GM21619 (cell line): ENCODE measurements around the gene SERAC1.
"Not testable (repeated sequence)": the region's sequence is repeated elsewhere in the genome, so short reads cannot be mapped to it uniquely, and the experiment has no call there.

ENCODE experiments used
- ATAC-seq: cut with Tn5 transposase; IDR thresholded peaks from one replicate; pipeline ENCODE4 v1.9.1; 2021; ENCODE audit not compliant: unreplicated experiment

Gene SERAC1

DNA sequence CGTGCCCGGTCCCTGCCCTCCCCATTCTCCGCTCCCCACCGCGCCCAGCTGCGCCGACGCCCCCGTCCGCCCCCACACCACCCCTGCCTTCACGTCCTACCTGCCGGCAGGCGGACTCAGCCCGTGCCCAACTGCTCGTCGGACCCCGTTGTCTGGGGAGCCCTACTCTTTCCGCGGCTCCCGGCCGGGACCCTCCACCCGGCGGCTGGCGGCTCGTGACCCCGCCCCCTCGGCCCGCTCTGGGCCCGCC, at the start of gene SERAC1:
SERAC1 (minus strand) TSS at position 223 of the 250 bp plus-strand sequence. CDS start 9,899 bp downstream, outside the sequence.
- no peak for ATAC-seq

DNA sequence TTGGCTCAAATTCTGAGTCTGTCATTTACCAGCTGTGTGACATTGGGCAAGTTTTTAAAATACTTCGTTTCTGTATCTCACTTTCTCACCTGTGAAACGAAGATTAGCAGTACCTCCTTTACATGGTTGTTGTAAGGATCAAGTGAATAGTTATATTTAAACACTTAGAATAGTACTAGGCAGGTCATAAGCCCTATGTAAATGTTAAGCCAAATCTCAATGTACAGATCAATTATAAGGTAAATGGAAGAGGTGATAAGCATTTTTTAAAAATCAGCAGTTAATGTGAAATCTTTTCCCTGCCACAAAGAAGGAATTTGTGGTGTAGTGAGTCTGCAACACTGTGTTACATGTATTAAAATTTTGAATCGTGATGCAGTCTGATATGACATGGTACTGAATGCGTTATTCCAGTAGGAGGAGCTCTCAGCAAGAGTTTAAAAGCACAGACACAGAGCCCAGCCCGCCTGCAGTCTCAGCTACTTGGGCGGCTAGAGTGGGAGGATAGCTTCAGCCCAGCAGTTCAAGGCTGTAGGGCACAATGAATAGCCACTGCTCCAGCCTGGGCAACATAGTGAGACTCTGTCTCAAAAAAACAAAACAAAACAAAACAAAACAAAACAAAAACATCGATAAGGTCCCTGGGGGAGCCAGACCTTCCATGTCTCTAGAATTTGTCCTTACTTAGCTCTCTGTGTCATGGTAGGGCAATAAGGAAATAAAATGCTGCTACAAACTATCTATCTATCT, 46.0 kb upstream of the SERAC1 start:
- peak; percentile 93 for ATAC-seq

GRCh38 chr6:158211273-158212055, 43.4 kb upstream of the SERAC1 start:
- ATAC-seq, result no peak

DNA sequence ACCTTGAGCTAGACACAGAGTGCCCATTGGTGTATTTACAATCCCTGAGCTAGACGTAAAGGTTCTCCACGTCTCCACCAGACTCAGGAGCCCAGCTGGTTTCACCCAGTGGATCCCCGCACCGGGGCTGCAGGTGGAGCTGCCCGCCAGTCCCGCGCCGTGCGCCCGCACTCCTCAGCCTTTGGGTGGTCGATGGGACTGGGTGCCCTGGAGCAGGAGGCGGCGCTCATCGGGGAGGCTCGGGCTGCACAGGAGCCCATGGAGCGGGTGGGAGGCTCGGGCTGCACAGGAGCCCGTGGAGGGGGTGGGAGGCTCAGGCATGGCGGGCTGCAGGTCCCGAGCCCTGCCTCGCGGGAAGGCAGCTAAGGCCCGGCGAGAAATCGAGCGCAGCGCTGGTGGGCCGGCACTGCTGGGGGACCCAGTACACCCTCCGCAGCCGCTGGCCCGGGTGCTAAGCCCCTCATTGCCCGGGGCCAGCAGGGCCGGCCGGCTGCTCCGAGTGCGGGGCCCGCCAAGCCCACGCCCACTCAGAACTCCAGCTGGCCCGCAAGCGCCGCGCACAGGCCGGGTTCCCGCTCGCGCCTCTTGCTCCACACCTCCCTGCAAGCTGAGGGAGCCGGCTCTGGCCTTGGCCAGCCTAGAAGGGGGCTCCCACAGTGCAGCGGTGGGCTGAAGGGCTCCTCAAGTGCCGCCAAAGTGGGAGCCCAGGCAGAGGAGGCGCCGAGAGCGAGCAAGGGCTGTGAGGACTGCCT, 41.7 kb upstream of the SERAC1 start:
- not testable (repeated sequence) for ATAC-seq

DNA sequence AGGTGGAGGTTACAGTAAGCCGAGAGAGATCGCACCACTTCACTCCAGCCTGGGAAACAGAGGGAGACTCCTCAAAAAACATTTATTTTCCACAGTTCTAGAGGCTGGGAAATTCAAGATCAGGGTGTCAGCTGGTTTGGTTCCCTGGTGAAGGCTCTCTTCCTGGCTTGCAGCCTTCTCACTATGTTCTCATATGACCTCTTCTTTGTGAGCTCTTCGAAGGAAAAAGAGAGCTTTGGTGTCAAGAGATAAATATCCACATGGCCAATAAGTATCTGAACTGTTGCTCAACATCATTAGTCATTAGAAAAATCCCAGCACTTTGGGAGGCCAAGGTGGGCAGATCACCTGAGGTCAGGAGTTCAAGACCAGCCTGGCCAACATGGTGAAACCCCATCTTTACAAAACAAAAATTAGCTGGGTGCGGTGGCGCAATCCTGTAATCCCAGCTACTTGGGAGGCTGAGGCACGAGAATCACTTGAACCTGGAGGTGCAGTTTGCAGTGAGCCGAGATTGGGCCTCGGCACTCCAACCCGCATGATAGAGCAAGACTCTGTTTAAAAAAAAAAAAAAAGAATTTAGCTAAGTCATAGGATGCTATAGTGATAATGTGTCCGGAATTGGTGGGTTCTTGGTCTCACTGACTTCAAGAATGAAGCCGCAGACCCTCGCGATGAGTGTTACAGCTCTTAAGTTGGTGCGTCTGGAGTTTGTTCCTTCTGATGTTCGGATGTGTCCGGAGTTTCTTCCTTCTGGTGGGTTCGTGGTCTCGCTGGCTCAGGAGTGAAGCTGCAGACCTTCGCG, 40.4 kb upstream of the SERAC1 start:
- ATAC-seq, result not testable (repeated sequence)

DNA sequence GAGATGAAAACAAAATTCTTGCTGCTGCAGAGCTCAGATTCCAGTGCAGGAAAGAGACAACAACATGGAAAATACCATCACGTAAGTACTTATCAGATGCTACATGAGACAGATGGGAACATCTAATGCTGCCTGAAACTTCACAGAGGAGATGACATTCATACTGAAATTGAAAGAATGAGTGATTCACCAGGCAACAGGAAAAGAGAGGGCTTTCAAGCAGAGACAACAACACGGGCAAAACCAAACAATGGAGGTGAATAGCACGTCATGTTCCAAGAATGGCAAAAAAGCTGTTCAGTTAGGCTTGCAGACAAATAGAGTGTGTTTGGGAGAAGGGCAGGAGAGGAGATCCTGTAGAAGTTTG, 39.3 kb upstream of the SERAC1 start:
- ATAC-seq, result peak; percentile 97

DNA sequence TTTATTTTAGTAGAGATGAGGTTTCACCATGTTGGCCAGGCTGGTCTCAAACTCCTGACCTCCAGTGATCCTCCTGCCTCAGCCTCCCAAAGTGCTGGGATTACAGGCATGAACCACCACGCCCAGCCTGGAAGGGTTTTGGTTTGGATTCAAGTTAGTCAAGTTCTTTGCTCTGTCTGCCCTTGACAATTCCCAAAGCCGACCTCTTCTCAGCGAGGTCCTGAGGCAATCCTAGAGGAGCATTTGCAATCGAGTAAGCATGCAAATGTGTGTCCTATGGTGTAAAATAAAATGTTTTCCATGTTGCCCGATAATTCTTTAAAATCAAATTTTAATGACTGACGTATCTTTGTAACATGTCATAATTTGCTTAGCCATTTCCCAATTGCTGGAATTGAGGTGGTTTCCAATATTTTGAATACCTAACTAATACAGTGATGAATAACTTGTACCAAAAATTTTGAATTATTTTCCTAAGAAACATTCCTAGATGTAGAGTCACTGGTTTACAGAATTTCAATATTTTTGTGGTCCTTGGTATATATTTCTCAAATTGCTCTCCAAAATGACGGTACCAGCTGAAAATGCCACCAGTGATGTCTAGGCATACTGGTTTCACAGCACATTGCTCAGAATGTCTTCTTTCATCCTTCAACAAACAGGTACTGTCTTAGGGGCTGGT, 38.8 kb upstream of the SERAC1 start:
- no peak for ATAC-seq

DNA sequence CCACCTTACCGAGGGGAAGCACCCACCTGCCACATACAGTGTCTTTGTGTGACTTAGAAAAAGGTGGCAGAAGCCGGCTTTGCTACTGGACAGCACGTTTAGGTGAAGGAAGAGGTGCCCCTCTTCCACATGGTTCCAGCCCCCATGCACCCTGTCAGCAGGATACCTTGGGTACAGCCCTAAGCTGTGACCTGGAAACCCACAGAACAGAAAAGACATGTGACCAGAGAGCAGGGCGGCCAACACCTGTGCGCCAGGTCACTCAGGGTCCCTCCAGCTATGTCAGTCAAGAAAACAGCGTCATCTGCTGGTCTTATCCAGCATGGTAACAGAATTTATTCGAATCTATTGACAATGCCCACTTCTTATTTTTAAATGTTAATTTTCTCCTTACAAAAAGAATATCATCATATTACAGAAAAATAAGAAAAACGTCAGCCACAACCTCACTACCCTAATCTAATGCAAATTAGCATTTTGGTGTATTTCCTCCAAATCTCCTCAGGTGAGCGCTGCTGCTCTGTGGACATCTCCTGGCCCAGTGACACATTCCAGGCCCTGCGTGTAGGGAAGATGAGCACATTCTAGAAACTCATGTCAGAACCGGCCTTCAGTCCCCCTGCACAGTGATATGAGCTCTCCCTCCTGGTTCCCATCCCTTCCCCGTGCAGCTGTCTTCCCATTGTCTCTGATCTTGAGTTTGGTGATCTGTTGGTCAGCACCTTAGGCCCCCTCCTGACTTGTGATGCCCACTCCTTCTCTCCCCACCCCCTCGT, 37.3 kb upstream of the SERAC1 start:
- no peak for ATAC-seq

DNA sequence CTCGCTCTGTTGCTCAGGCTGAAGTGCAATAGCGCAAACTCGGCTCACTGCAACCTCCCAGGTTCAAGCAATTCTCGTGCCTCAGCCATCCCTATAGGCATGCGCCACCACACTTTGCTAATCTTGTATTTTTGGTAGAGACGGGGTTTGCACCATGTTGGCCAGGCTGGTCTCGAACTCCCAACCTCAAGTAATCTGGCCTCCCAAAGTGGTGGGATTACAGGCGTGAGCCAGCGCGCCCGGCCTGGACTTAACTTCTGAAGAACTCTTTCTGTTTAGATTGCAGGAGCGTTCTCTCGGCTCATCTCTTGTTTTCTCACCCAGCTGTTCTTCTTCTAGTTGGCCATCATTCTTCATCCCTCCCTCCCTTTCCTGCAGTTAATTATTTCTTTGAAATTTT, 30.4 kb upstream of the SERAC1 start:
- no peak for ATAC-seq

DNA sequence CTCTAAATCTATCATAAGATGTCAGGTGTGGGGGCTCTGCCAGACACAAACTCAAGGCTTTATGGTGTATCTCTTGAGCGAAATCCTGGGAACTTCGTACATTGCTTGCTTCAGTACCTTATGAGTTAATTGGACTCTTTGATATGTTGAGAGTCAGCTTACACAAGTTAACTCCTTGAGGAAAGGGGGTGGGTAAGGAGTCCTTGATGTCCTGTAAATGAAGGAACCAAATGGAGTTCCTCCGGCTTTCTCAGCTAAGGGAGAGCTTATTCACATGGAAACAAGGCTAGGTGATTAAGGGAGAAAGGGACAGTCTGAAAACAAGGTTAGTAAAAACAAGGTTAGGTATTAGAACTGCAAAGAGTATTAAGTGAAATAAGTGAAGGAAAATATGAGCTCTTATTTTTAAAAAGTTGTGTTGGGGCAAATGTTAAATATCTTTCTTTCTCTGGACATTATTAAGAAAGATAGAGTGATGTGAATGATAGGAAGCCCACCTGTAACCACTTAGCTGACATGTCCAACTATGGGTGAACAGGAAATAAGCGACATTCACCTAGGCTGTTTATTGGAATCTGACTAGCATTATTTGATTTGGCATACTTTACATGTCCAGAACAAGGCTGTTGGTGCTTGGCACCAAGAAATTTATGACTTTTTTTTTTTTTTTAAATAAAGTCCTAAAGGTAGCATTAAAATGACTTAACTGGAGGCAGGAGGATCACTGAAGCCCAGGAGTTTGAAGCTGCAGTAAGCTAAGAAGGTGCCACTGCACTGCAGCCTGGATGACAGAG, 26.6 kb upstream of the SERAC1 start:
- ATAC-seq, result no peak

- ATAC-seq, result no peak
Measured at GRCh38 chr6:158191761-158192160, 23.7 kb upstream of the SERAC1 start.

DNA sequence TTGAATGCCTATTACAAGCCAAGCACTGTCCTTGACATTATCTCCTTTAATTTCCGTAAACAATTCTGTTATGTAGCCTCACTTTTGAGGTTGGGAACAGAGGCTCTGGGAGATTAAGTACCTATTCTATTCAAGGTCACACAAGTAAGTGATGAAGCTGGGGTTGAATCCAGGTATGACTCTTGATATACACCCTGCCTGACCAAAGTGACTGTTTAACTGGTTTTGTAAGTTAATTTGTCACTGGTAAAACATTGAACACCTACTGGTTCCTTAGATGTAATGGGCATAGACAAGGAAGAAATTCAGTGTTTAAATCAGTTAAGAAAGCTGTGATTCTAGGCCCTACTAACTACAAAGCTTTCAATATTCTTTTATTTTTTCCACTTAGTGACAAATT, 23.0 kb upstream of the SERAC1 start:
- no peak for ATAC-seq

DNA sequence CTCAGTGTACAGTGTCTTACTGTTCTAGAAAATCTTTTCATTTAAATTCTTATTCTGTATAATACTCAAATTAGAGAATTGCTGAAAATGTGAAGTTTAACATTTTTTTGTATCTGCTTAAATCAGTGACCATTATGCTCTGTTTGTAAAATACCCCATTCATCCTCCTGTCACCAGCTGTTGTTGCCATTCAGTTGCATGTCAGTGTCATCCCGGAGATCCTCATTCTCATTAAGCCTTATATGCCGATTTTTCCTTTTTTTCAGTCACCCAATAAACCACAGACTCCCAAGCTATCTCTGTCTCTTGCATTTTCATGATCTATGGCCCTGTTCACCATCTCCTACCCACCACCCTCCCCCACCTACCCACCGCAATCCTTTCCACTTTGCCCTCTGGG, 20.5 kb upstream of the SERAC1 start:
- no peak for ATAC-seq

DNA sequence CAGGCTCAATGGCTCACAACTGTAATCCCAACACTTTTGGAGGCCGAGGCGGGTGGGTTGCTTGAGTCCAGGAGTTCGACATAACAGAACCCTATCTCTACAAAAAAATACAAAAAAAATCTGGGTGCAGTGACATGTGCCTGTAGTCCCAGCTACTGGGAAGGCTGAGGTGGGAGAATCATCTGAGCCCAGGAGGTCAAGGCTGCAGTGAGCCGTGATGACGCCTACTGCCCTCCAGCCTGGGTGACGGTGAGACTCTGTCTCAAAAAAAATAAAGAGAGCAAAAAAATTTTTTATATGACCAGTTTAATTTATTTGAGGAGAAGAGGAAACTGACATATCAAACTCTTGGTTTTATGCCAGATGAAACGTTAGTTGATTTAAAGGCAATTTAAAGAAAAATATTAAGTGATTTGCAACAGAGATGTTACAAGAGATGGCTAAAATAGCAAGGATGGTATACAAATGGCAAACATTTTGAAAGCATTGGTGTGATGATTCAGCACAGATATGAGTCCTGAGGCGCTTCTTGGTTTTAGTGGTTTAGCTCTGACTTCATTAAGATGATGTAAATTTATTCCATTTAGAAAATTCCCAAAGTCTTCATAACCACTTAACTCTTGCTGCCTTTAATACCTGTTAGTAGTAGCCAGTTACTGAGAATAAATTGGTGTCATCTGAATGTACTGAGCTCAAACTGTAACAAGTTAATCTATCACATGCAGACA, 17.8 kb upstream of the SERAC1 start:
- ATAC-seq, result no peak

- ATAC-seq, result no peak
Measured at GRCh38 chr6:158184608-158185007, 16.5 kb upstream of the SERAC1 start.

DNA sequence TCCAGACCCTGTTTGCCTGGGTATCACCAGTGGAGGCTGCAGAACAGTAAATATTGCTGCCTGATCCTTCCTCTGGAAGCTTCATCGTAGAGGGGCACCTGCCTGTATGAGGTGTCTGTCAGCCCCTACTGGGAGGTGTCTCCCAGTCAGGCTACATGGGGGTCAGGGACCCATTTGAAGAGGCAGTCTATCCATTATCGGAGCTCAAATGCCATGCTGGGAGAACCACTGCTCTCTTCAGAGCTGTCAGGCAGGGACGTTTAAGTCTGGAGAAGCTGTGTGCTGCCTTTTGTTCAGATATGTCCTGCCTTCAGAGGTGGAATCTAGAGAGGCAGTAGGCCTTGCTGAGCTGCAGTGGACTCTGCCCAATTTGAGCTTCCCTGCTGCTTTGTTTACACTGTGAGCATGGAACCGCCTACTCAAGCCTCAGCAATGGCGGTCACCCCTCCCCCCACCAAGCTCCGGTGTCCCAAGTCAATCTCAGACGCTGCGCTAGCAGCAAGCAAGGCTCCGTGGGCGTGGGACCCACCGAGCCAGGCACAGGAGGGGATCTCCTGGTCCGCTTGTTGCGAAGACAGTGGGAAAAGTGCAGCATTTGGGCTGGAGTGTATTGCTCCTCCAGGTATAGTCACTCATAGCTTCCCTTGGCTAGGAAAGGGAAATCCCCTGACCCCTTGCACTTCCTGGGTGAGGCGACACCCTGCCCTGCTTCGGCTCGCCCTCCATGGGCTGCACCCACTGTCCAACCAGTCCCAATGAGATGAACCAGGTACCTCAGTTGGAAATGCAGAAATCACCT, 15.3 kb upstream of the SERAC1 start:
- ATAC-seq, result not testable (repeated sequence)

DNA sequence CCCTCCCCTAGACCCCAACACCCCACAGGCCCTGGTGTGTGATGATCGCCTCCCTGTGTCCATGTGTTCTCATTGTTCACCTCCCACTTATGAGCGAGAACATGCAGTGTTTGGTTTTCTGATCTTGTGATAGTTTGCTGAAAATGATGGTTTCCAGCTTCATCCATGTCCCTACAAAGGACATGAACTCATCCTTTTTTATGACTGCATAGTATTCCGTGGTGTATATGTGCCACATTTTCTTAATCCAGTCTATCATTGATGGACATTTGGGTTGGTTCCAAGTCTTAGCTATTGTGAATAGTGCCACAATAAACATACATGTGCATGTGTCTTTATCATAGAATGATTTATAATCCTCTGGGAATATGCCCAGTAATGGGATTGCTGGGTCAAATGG, 9.7 kb upstream of the SERAC1 start:
- not testable (repeated sequence) for ATAC-seq

GRCh38 chr6:158175111-158175510, 7.0 kb upstream of the SERAC1 start:
- no peak for ATAC-seq
